Endothelial cell of umbilical vein (primary cell): ENCODE measurements around the gene DBP. TPM values are rescaled to one million over a fixed set of nuclear protein-coding genes. Genes with fewer than 3 reads are reported as not detected.

Experiments used
- BruUV-seq: library from RNA; stranded (reverse); fragments of 400-500 nt; replicated peaks from 2 replicates; lab custom pipeline; 2021; lab: Mats Ljungman, UMichigan
- CTCF ChIA-PET: fragments of 300-600, 350-600 bp; sonication (Branson Sonifier 250); formaldehyde crosslinking; loops from one replicate; lab custom pipeline; 2021; ENCODE audit warnings: antibody characterized with exemption, inconsistent platforms; lab: Charles Lee
- POLR2A ChIA-PET: fragments of 300-600, 350-600 bp; sonication (Branson Sonifier 250); formaldehyde crosslinking; loops from one replicate; lab custom pipeline; 2021; ENCODE audit warnings: antibody characterized with exemption, inconsistent platforms; lab: Charles Lee
- DNase-seq: peaks from one replicate; pipeline ENCODE4 v3.0.0-alpha.2; 2011; ENCODE audit warnings: low read depth, low spot score
- FAIRE-seq: peaks from 2 replicates; lab custom pipeline; 2011; peaks lifted over from hg19 to GRCh38; lab: Jason Lieb, UNC
- H2AFZ ChIP-seq: 2 replicates; pipeline ENCODE4 v1.6.0; 2012; ENCODE audit warnings: low read depth, low read length, control low read depth, inconsistent platforms
- H3K27ac ChIP-seq: 2 replicates; pipeline ENCODE4 v1.5.1; 2011; ENCODE audit warnings: low read depth, mild to moderate bottlenecking, control low read depth, low read length, moderate library complexity; ENCODE audit not compliant: insufficient read depth
- H3K27me3 ChIP-seq, 2 experiments: 2 replicates each; pipeline versions ENCODE4 v1.6.0 to v1.6.1; 2011; ENCODE audit warnings: low read length in 2 of 2, mixed read lengths in 1 of 2; ENCODE audit not compliant: control insufficient read depth in 2 of 2, insufficient read depth in 2 of 2
- H3K36me3 ChIP-seq, 2 experiments: 2 replicates in 1 of 2; 3 replicates in 1 of 2; pipeline ENCODE4 v1.5.1; 2011; ENCODE audit warnings: low read length in 2 of 2, mild to moderate bottlenecking in 1 of 2, moderate library complexity in 1 of 2; ENCODE audit not compliant: control insufficient read depth in 2 of 2, insufficient read depth in 2 of 2; ENCODE audit errors: extremely low read depth in 1 of 2
- H3K4me1 ChIP-seq: 3 replicates; pipeline ENCODE4 v1.5.1; 2011; ENCODE audit warnings: mild to moderate bottlenecking, low read length; ENCODE audit not compliant: control insufficient read depth, insufficient read depth; ENCODE audit errors: extremely low read depth
- H3K4me2 ChIP-seq: 2 replicates; pipeline ENCODE4 v1.6.1; 2011; ENCODE audit warnings: low read length, control low read depth, mixed read lengths; ENCODE audit not compliant: insufficient read depth
- H3K4me3 ChIP-seq, 3 experiments: fragments of 200-600 bp in 1 of 3; sonication (generic), shearing (Covaris generic) in 1 of 3; replicated peaks in 1 of 3; 2 replicates each; pipeline ENCODE4 v1.5.1; 2011 to 2016; ENCODE audit warnings: control low read depth in 3 of 3, low read length in 3 of 3, mild to moderate bottlenecking in 2 of 3, inconsistent platforms in 1 of 3, low read depth in 1 of 3, moderate library complexity in 1 of 3; ENCODE audit not compliant: insufficient read depth in 1 of 3
- H3K79me2 ChIP-seq: 2 replicates; pipeline ENCODE4 v1.6.0; 2012; ENCODE audit warnings: low read length, inconsistent platforms; ENCODE audit not compliant: control insufficient read depth, insufficient read depth
- H3K9ac ChIP-seq: replicated peaks from 2 replicates; pipeline ENCODE3; 2011; ENCODE audit warnings: low read length, control low read depth; ENCODE audit not compliant: insufficient read depth; ENCODE audit errors: extremely low read depth
- H3K9me1 ChIP-seq: replicated peaks from 3 replicates; pipeline ENCODE4 v1.6.0; 2011; ENCODE audit warnings: mild to moderate bottlenecking, low read length; ENCODE audit not compliant: control insufficient read depth, insufficient read depth; ENCODE audit errors: extremely low read depth
- H3K9me3 ChIP-seq: replicated peaks from 2 replicates; pipeline ENCODE4 v1.5.1; 2012; ENCODE audit warnings: low read length, inconsistent platforms; ENCODE audit not compliant: control insufficient read depth, insufficient read depth
- H4K20me1 ChIP-seq: replicated peaks from 2 replicates; pipeline ENCODE3; 2011; ENCODE audit warnings: mild to moderate bottlenecking, low read length; ENCODE audit not compliant: control insufficient read depth, insufficient read depth; ENCODE audit errors: extremely low read depth
- FOS ChIP-seq: IDR thresholded peaks from 2 replicates; pipeline ENCODE4 v1.6.1; 2011; ENCODE audit warnings: mild to moderate bottlenecking, low read length, moderate library complexity, borderline replicate concordance; ENCODE audit not compliant: insufficient read depth
- MAX ChIP-seq: IDR thresholded peaks from 2 replicates; pipeline ENCODE4 v1.6.1; 2011; ENCODE audit not compliant: insufficient read depth, insufficient read length
- POLR2AphosphoS5 ChIP-seq: IDR thresholded peaks from 2 replicates; pipeline ENCODE4 v1.6.1; 2012; ENCODE audit warnings: low read depth, mild to moderate bottlenecking, control low read depth, low read length, moderate library complexity; ENCODE audit not compliant: insufficient read depth
- dilution Hi-C: fragments of 300-500 bp; cut with MboI; formaldehyde crosslinking; loops from one replicate; pipeline ENCODE4 v1.15.0; 2019; ENCODE audit warnings: low sequenced_read_pairs; ENCODE audit not compliant: extremely low pct_ligation_motif_present
- intact Hi-C: fragments of 100-400 bp; cut with micrococcal nuclease; formaldehyde crosslinking; loops from one replicate; pipeline ENCODE4 v1.10.0; 2022
- polyA plus RNA-seq, 4 experiments: library from polyadenylated mRNA; depleted of rRNA in 3 of 4; stranded (reverse) in 3 of 4; unstranded in 1 of 4; fragments of >200 nt; gene quantifications; 2 replicates each; pipeline versions ENCODE4 v1.2.1 to v1.2.3, GENCODE V29; 2011 to 2012; ENCODE audit warnings: missing spikeins in 1 of 4
- total RNA-seq: library from RNA; stranded (reverse); gene quantifications from 2 replicates; pipeline ENCODE4 v1.2.3, GENCODE V29; 2021
- TF ChIP-seq, protein P1 (sequence below), 2 donors: IDR thresholded peaks; 1 replicate in 1 of 2; 2 replicates in 1 of 2; pipeline ENCODE4 v1.5.1; 2011; ENCODE audit warnings: low read length in 2 of 2, mild to moderate bottlenecking in 2 of 2, moderate library complexity in 2 of 2, control low read depth in 1 of 2, inconsistent platforms in 1 of 2, low read depth in 1 of 2; ENCODE audit not compliant: insufficient read depth in 1 of 2; ENCODE audit errors: extremely low read depth in 1 of 2

DBP gene
- total and polyA plus RNA-seq, 2 donors (not counting 3 experiments of a cell fraction or from before 2014, with no cell fraction given), result 1.5 to 1.8 TPM

DNA sequence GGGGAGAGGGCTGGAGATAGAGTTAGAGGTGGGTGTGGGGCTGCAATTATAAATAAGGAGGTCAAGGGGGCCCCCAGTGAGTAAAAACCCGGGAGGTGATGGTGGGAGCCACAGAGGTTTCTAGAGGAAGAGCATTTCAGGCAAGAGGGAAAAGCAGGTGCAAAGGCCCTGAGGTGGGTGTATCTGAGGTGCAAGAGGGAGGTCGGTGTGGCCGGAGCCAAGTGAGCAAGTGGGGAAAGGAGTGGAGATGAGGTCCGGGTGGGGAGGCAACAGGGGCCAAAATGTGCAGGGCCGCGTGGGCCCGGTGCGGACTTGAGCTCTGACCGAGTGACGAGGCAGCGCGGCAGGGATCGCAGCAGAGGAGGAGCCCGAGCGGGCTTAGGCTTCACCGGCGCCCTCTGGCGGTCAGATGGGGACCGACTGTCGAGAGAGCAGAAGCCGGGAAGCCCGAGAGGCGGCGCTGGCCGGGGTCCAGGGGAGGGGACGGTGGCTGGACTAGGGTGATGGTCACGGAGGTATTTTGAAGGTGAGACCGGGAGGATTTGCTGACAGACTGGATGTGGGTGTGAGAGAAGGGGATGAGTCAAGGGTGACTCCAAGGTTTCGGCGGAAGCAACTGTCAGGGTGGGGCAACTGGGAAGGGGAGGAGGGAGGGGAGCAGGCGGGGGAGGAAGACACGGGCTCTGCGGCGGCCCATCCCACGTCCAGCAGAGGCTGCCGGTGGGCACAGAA lies 48.3 kb downstream of the DBP start:
- H3K27ac ChIP-seq, result no peak overlapping the region
- ChIA-PET CTCF (interaction anchor here (0.5 to 14.1 kb wide), 39 partner anchors 8 to 322 kb away, joined by 3 to 507 read pairs (median 4); partner anchors contain the start of gene GRIN2D), POLR2A (interaction anchor here (0.6 kb wide), 1 partner anchor 20 kb away, joined by 3 read pairs; no protein-coding TSS in a partner anchor)
- DNase-seq (peak; percentile 74), FAIRE-seq (peak; percentile 84)
- no peaks in the 10 kb centered on the region for H3K36me3 ChIP-seq
- no TSS peak for BruUV-seq
- peak overlapping the region in 1 of 3 experiments; percentile 3 for H3K4me3 ChIP-seq
- no peaks in the 10 kb centered on the region for H3K9me1 ChIP-seq
- peak overlapping the region; percentile 40 for H2AFZ ChIP-seq
- H3K79me2 ChIP-seq, result no peaks in the 10 kb centered on the region
- TF ChIP-seq FOS, result no peak
- TF ChIP-seq POLR2AphosphoS5, result no peak
- TF ChIP-seq, protein P1, sequence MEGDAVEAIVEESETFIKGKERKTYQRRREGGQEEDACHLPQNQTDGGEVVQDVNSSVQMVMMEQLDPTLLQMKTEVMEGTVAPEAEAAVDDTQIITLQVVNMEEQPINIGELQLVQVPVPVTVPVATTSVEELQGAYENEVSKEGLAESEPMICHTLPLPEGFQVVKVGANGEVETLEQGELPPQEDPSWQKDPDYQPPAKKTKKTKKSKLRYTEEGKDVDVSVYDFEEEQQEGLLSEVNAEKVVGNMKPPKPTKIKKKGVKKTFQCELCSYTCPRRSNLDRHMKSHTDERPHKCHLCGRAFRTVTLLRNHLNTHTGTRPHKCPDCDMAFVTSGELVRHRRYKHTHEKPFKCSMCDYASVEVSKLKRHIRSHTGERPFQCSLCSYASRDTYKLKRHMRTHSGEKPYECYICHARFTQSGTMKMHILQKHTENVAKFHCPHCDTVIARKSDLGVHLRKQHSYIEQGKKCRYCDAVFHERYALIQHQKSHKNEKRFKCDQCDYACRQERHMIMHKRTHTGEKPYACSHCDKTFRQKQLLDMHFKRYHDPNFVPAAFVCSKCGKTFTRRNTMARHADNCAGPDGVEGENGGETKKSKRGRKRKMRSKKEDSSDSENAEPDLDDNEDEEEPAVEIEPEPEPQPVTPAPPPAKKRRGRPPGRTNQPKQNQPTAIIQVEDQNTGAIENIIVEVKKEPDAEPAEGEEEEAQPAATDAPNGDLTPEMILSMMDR (IDR thresholded peaks at IDR 0.05; ENCODE audit: extremely low read depth in 1 of 2, insufficient read depth in 1 of 2, low read depth in 1 of 2, low read length in 2 of 2), result peak; percentile 97 to 98
- TF ChIP-seq MAX, result no peak
- no peak overlapping the region for H3K9ac ChIP-seq
- intact Hi-C loops, result loop anchor here (1.0 kb wide), 1 partner anchor 83 kb away; no protein-coding TSS in a partner anchor
- H3K9me3 ChIP-seq, result no peaks in the 10 kb centered on the region
- H3K4me1 ChIP-seq, result no peaks in the 10 kb centered on the region
- peak overlapping the region; percentile 11 for H3K4me2 ChIP-seq
- no peaks in the 10 kb centered on the region for H3K27me3 ChIP-seq
- H4K20me1 ChIP-seq, result no peaks in the 10 kb centered on the region
- dilution Hi-C loops, result no loop called here
